HG03378 (cell line): ENCODE results near the gene RAB11FIP3.
A peak's percentile ranks its signal among the peaks of the same experiment; 100 is the strongest.
"Not testable (repeated sequence)": the region's sequence is repeated elsewhere in the genome, so short reads cannot be mapped to it uniquely, and the experiment has no call there.

Experiments
- ATAC-seq: cut with Tn5 transposase; IDR thresholded peaks from one replicate; pipeline ENCODE4 v1.9.1; 2021; ENCODE audit warnings: mild to moderate bottlenecking, moderate library complexity; ENCODE audit not compliant: unreplicated experiment

RAB11FIP3 gene

GRCh38 chr16:415170-415498 is 10.3 kb upstream of the RAB11FIP3 start:
- not testable (repeated sequence) for ATAC-seq

- not testable (repeated sequence) for ATAC-seq
Observed at GRCh38 chr16:422179-422578, 3.3 kb upstream of the RAB11FIP3 start.

GRCh38 chr16:424033-424622 is 1.3 kb upstream of the RAB11FIP3 start:
- no peak for ATAC-seq

- ATAC-seq = no peak
Observed at GRCh38 chr16:424623-425081, 797 bp upstream of the RAB11FIP3 start.

GRCh38 chr16:425740-426114 is 278 bp downstream of the RAB11FIP3 start:
- peak; percentile 12 for ATAC-seq

GRCh38 chr16:426115-426905 is 861 bp downstream of the RAB11FIP3 start:
- no peak for ATAC-seq

- no peak for ATAC-seq
Observed at GRCh38 chr16:426906-427249, 1.4 kb downstream of the RAB11FIP3 start.

- no peak for ATAC-seq
Observed at GRCh38 chr16:427250-427649, 1.8 kb downstream of the RAB11FIP3 start.

GRCh38 chr16:430904-431303 is 5.5 kb downstream of the RAB11FIP3 start:
- no peak for ATAC-seq

- ATAC-seq = no peak
Observed at GRCh38 chr16:440627-441026, 15.2 kb downstream of the RAB11FIP3 start.

- no peak for ATAC-seq
Observed at GRCh38 chr16:441447-441846, 16.0 kb downstream of the RAB11FIP3 start.

- no peak for ATAC-seq
Observed at GRCh38 chr16:442976-443375, 17.5 kb downstream of the RAB11FIP3 start.

- ATAC-seq = no peak
Observed at GRCh38 chr16:444027-444426, 18.6 kb downstream of the RAB11FIP3 start.

GRCh38 chr16:445566-445965 is 20.1 kb downstream of the RAB11FIP3 start:
- ATAC-seq = no peak

GRCh38 chr16:450385-450784 is 24.9 kb downstream of the RAB11FIP3 start:
- ATAC-seq = no peak

- ATAC-seq = no peak
Observed at GRCh38 chr16:450785-451512, 25.5 kb downstream of the RAB11FIP3 start.

- no peak for ATAC-seq
Observed at GRCh38 chr16:454397-454940, 29.0 kb downstream of the RAB11FIP3 start.

- no peak for ATAC-seq
Observed at GRCh38 chr16:455453-455852, 30.0 kb downstream of the RAB11FIP3 start.

GRCh38 chr16:456891-457483 is 31.5 kb downstream of the RAB11FIP3 start:
- no peak for ATAC-seq

- ATAC-seq = no peak
Observed at GRCh38 chr16:457732-458400, 32.4 kb downstream of the RAB11FIP3 start.

- ATAC-seq = no peak
Observed at GRCh38 chr16:459761-460160, 34.3 kb downstream of the RAB11FIP3 start.
